ENCODE measurements around the gene LOXHD1.

Gene LOXHD1

DNA sequence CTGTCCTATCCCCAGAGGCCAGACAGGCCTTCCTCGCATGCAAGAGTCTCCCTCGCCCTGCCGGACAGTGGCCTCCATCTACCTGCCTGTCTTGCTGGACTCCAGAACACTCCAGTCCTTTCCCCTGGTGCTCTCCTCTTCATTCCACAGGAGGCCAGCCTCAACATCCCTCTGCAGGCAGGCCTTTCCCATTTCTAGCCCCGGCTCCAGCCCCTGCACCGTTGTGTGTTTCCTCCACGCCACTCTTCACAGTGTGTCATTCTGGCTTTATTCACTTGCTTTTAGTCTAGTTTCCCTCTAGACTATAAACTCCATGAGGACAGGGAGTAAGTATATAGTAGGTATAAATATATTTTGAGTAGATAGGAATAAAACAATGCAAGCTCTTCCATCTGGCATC lies 81.2 kb downstream of the LOXHD1 start:
- H3K4me3 ChIP-seq (ENCODE audit: control insufficient read depth, low read depth, low read length), result no peak overlapping the region
- TF ChIP-seq, protein P1, sequence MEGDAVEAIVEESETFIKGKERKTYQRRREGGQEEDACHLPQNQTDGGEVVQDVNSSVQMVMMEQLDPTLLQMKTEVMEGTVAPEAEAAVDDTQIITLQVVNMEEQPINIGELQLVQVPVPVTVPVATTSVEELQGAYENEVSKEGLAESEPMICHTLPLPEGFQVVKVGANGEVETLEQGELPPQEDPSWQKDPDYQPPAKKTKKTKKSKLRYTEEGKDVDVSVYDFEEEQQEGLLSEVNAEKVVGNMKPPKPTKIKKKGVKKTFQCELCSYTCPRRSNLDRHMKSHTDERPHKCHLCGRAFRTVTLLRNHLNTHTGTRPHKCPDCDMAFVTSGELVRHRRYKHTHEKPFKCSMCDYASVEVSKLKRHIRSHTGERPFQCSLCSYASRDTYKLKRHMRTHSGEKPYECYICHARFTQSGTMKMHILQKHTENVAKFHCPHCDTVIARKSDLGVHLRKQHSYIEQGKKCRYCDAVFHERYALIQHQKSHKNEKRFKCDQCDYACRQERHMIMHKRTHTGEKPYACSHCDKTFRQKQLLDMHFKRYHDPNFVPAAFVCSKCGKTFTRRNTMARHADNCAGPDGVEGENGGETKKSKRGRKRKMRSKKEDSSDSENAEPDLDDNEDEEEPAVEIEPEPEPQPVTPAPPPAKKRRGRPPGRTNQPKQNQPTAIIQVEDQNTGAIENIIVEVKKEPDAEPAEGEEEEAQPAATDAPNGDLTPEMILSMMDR (IDR thresholded peaks at IDR 0.05; ENCODE audit: control insufficient read depth, insufficient read depth, low read depth, low read length, missing control alignments), result no peak
- DNase-seq (ENCODE audit: low read depth), result no peak

DNA sequence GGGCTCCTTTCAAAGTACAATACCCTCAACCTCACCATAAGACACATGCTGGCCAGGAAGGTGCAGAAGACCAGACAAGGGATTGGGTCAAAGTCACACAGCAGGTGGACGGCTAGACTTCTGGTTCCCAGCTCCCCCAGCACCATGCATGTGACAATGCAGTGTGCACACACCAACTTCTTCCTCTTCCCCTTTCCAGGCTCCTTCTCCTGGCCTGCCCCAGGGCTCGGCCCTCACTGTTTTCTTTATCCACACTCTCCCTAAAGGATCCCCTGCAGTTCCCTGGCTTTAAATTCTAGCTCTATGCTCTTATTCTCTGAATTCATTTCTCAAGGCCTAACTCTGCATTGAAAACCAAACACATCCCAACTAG lies 82.3 kb downstream of the LOXHD1 start:
- DNase-seq (ENCODE audit: low read depth), result no peak
- H3K4me3 ChIP-seq (ENCODE audit: control insufficient read depth, low read depth, low read length), result no peak overlapping the region
- TF ChIP-seq, protein P1 (IDR thresholded peaks at IDR 0.05; ENCODE audit: control insufficient read depth, insufficient read depth, low read depth, low read length, missing control alignments), result no peak

DNA sequence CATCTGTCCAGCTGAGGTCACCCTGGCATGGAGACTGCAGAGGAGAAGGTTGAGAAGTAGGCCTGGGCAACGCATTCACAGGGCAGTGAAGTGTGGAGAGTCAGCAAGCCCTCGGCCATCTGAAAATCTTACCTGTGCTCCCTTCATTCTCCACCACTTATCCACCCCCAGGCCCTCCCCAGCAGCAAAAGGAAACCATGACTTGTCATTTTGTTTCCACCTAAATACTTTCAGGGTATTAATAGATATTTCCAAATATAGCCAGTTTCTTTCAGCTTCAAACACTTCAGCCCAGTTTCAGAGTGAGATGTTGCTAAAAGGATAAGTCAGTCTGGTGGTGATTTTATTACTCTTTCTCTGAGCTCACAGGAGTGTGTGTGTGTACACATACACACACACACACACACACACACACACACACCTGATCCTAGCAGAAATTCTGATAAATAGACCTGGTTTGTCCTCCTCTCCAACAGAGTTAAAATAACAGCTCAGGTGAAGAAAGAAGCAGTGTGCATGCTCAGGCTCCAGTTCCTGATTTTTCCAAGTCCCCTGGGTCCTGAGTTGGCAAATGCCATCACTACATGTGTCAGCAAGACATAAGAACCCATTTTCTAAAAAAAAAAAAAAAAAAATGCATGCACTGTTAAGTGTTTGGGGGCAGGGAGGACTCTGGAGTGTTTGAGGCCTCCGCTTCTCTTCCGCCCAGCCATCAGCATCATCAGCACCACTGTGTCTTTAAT lies 82.8 kb downstream of the LOXHD1 start:
- no peak overlapping the region for H3K4me3 ChIP-seq (ENCODE audit: control insufficient read depth, low read depth, low read length)
- TF ChIP-seq, protein P1 (IDR thresholded peaks at IDR 0.05; ENCODE audit: control insufficient read depth, insufficient read depth, low read depth, low read length, missing control alignments), result no peak
- no peak for DNase-seq (ENCODE audit: low read depth)

DNA sequence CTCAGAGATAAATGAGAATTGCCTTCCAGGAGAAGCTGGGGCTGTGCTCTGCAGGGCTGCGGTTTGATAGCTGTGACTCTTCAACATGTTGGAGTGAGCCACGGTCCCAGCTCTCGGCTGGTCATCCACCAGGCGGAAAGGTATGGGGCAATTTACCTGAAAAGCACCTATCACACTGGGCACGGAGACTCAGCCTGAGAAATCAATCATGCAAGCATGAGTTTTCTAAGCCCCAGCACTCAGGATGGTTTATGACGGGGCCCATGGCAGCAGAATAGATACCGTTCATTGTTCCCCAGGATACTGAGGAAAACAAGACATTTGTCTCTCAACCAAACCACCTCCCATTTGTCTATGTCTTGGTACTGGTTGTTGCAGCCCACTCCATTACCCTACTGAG lies 83.9 kb downstream of the LOXHD1 start:
- no peak overlapping the region for H3K4me3 ChIP-seq (ENCODE audit: control insufficient read depth, low read depth, low read length)
- TF ChIP-seq, protein P1 (IDR thresholded peaks at IDR 0.05; ENCODE audit: control insufficient read depth, insufficient read depth, low read depth, low read length, missing control alignments), result no peak
- DNase-seq (ENCODE audit: low read depth), result no peak

DNA sequence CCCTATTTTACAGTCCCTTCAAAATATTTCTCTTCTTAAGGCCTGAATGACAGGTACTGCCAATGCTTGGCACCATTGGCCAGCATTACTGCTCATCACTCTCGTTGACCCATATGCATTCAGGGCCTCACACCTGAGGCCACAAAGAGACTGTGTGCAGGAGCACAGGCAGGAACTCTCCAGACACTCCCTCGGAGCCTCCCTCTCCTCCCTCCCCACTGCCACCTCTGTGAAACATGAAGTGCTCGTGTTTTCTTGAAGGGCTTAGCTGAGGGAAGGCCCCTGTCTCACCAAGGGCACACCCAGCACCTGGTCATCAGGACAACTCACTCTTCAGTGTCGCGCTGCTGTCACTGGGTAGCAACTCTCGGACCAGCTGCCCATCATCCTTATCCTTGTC lies 85.3 kb downstream of the LOXHD1 start:
- DNase-seq (ENCODE audit: low read depth), result no peak
- no peak overlapping the region for H3K4me3 ChIP-seq (ENCODE audit: control insufficient read depth, low read depth, low read length)
- TF ChIP-seq, protein P1 (IDR thresholded peaks at IDR 0.05; ENCODE audit: control insufficient read depth, insufficient read depth, low read depth, low read length, missing control alignments), result no peak

DNA sequence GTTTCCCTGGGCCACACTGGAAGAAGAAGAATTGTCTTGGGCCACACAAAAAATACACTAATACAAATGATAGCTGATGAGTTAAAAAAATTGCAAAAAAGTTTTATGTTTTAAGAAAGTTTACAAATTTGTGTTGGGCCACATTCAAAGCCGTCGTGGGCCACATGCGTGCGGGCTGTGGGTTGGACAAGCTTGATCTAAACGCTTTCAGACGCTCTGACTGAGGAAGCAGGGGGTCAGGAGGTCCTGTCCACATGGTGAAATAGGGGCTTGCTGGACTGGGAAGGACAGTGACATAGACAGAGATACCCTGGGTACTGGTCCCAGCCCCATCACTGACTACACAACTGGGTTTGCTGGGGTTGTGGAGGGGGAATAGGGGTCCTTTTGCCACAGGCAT lies 86.4 kb downstream of the LOXHD1 start:
- H3K4me3 ChIP-seq (ENCODE audit: control insufficient read depth, low read depth, low read length), result no peak overlapping the region
- TF ChIP-seq, protein P1 (IDR thresholded peaks at IDR 0.05; ENCODE audit: control insufficient read depth, insufficient read depth, low read depth, low read length, missing control alignments), result no peak
- no peak for DNase-seq (ENCODE audit: low read depth)
